Neural cell (in vitro differentiated cells): ENCODE measurements around the gene DGKQ. TPM values are rescaled to one million over a fixed set of nuclear protein-coding genes. Genes with fewer than 3 reads are reported as not detected.

ENCODE experiments used
- H2AFZ ChIP-seq: fragments of 200-600, 300-800 bp; sonication (generic), shearing (Covaris generic); 2 replicates; pipeline ENCODE4 v1.6.0; 2014; ENCODE audit warnings: low read depth, mild to moderate bottlenecking, antibody characterized with exemption, low read length, moderate library complexity
- H3F3A ChIP-seq: fragments of 200-600 bp; shearing (Covaris generic); 2 replicates; pipeline ENCODE4 v1.6.1; 2016; ENCODE audit warnings: mild to moderate bottlenecking, moderate library complexity, mixed read lengths, antibody characterized with exemption, low read length; ENCODE audit not compliant: insufficient read depth, poor library complexity, severe bottlenecking
- H3K27ac ChIP-seq: fragments of 200-600, 300-800 bp; sonication (generic), shearing (Covaris generic); 2 replicates; pipeline ENCODE4 v1.5.1; 2014; ENCODE audit warnings: mild to moderate bottlenecking, low read length, moderate library complexity
- H3K27me3 ChIP-seq: fragments of 300-800, 200-600 bp; sonication (generic), shearing (Covaris generic); 2 replicates; pipeline ENCODE4 v1.6.0; 2014; ENCODE audit warnings: mild to moderate bottlenecking, low read depth, low read length, moderate library complexity; ENCODE audit not compliant: insufficient read depth
- H3K36me3 ChIP-seq: fragments of 300-800, 200-600 bp; sonication (generic), shearing (Covaris generic); 2 replicates; pipeline ENCODE4 v1.5.1; 2014; ENCODE audit warnings: mild to moderate bottlenecking, antibody characterized with exemption, low read length, moderate library complexity; ENCODE audit not compliant: insufficient read depth
- H3K4me2 ChIP-seq: fragments of 300-800, 200-600 bp; sonication (generic), shearing (Covaris generic); 2 replicates; pipeline ENCODE4 v1.6.0; 2014; ENCODE audit warnings: mild to moderate bottlenecking, low read length
- H3K4me3 ChIP-seq: fragments of 300-800, 200-600 bp; sonication (generic), shearing (Covaris generic); 2 replicates; pipeline ENCODE4 v1.5.1; 2014; ENCODE audit warnings: mild to moderate bottlenecking, low read length, moderate library complexity
- H3K79me2 ChIP-seq: fragments of 200-600 bp; shearing (Covaris generic); replicated peaks from 2 replicates; pipeline ENCODE4 v1.6.0; 2014; ENCODE audit warnings: mild to moderate bottlenecking, low read length, moderate library complexity; ENCODE audit not compliant: insufficient read depth
- H3K9ac ChIP-seq: fragments of 300-800, 200-600 bp; sonication (generic), shearing (Covaris generic); 2 replicates; pipeline ENCODE4 v1.6.1; 2016; ENCODE audit warnings: mild to moderate bottlenecking, low read length, mixed read lengths
- H3K9me2 ChIP-seq: fragments of 200-600 bp; shearing (Covaris generic); 2 replicates; pipeline ENCODE4 v1.6.1; 2016; ENCODE audit warnings: mild to moderate bottlenecking, low read length, mixed read lengths; ENCODE audit not compliant: insufficient read depth
- H3K9me3 ChIP-seq: fragments of 200-600, 300-800 bp; sonication (generic), shearing (Covaris generic); 2 replicates; pipeline ENCODE4 v1.6.1; 2016; ENCODE audit warnings: mild to moderate bottlenecking, mixed run types, low read length, moderate library complexity, mixed read lengths
- H4K20me1 ChIP-seq: fragments of 200-600 bp; shearing (Covaris generic); 2 replicates; pipeline ENCODE4 v1.6.1; 2016; ENCODE audit warnings: mild to moderate bottlenecking, mixed run types; ENCODE audit not compliant: insufficient read depth
- CTCF ChIP-seq: fragments of 450-650 bp; IDR thresholded peaks from 2 replicates; pipeline ENCODE4 v1.5.1; 2014; ENCODE audit warnings: antibody characterized with exemption, mild to moderate bottlenecking, moderate library complexity; ENCODE audit not compliant: poor library complexity, severe bottlenecking
- EP300 ChIP-seq: fragments of 450-650 bp; conservative IDR thresholded peaks from 2 replicates; pipeline ENCODE4 v1.6.1; 2014; ENCODE audit warnings: antibody characterized with exemption, mild to moderate bottlenecking, moderate library complexity; ENCODE audit not compliant: poor library complexity, severe bottlenecking
- EZH2 ChIP-seq: fragments of 200-600, 300-800 bp; shearing (Covaris generic), sonication (generic); IDR thresholded peaks from 2 replicates; pipeline ENCODE4 v1.6.1; 2014; ENCODE audit warnings: antibody characterized with exemption, low read length, borderline replicate concordance, mild to moderate bottlenecking; ENCODE audit not compliant: insufficient read depth, poor library complexity, severe bottlenecking
- MXI1 ChIP-seq: fragments of 450-650 bp; conservative IDR thresholded peaks from 2 replicates; pipeline ENCODE4 v1.6.1; 2014; ENCODE audit warnings: antibody characterized with exemption, mild to moderate bottlenecking; ENCODE audit not compliant: poor library complexity, severe bottlenecking
- POLR2AphosphoS5 ChIP-seq: IDR thresholded peaks from 2 replicates; pipeline ENCODE4 v1.6.1; 2012
- RAD21 ChIP-seq: fragments of 450-650 bp; conservative IDR thresholded peaks from 2 replicates; pipeline ENCODE4 v1.6.1; 2014; ENCODE audit warnings: antibody characterized with exemption, mild to moderate bottlenecking, moderate library complexity
- REST ChIP-seq: IDR thresholded peaks from 2 replicates; pipeline ENCODE4 v1.6.1; 2012; ENCODE audit warnings: borderline replicate concordance
- SMC3 ChIP-seq: fragments of 450-650 bp; conservative IDR thresholded peaks from 2 replicates; pipeline ENCODE4 v1.6.1; 2014; ENCODE audit warnings: antibody characterized with exemption, mild to moderate bottlenecking, moderate library complexity; ENCODE audit not compliant: poor library complexity
- TAF1 ChIP-seq: IDR thresholded peaks from 2 replicates; pipeline ENCODE4 v1.6.1; 2012; ENCODE audit warnings: low read depth
- polyA plus RNA-seq: library from polyadenylated mRNA; depleted of rRNA; stranded (reverse); fragments of >200 nt; gene quantifications from 2 replicates; pipeline ENCODE4 v1.2.3, GENCODE V29; 2014

The DGKQ gene
- polyA plus RNA-seq, 1 donor from 2014 or later: 32.4 TPM

GRCh38 chr4:917992-918391 lies 55.4 kb downstream of the DGKQ start:
- H3K4me3 ChIP-seq: no peak overlapping the region
- no peaks in the 10 kb centered on the region for H3F3A ChIP-seq
- no peaks in the 10 kb centered on the region for H3K27me3 ChIP-seq
- no peak overlapping the region for H3K4me2 ChIP-seq
- no peak overlapping the region for H2AFZ ChIP-seq
- H4K20me1 ChIP-seq: no peaks in the 10 kb centered on the region
- no peak overlapping the region for H3K9ac ChIP-seq
- H3K9me3 ChIP-seq: no peaks in the 10 kb centered on the region
- no peak overlapping the region for H3K27ac ChIP-seq
- H3K36me3 ChIP-seq: no peaks in the 10 kb centered on the region
- TF ChIP-seq EP300: no peak
- TF ChIP-seq REST: no peak
- no peak for TF ChIP-seq RAD21
- no peak for TF ChIP-seq MXI1
- TF ChIP-seq SMC3: no peak
- no peak for TF ChIP-seq EZH2
- TF ChIP-seq CTCF: no peak
- TF ChIP-seq TAF1: no peak
- TF ChIP-seq POLR2AphosphoS5: no peak
- H3K9me2 ChIP-seq: no peaks in the 10 kb centered on the region
- peaks cover 27% of the 10 kb centered on the region for H3K79me2 ChIP-seq

DNA sequence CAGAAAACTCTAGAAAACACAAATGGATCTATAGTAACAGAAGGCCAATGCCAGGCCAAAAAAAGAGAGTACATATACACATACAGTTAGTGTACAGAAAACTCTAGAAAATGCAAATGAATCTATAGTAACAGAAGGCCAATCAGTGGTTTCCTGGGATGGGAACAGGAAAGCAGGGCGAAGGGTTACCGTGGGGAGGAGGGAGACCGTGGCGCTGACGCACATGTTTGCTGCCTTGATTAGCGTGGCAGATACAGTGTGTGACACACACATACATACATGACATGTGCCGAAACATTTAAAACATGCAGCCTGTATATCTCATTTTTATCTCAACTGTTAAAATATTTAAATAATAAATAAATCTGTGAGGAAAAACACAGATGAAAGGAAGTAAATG lies 55.9 kb downstream of the DGKQ start:
- no peak overlapping the region for H3K27ac ChIP-seq
- H3K9me2 ChIP-seq: no peaks in the 10 kb centered on the region
- no peaks in the 10 kb centered on the region for H3F3A ChIP-seq
- no peaks in the 10 kb centered on the region for H3K9me3 ChIP-seq
- H2AFZ ChIP-seq: no peak overlapping the region
- peaks cover 27% of the 10 kb centered on the region for H3K79me2 ChIP-seq
- no peaks in the 10 kb centered on the region for H3K27me3 ChIP-seq
- no peak overlapping the region for H3K4me2 ChIP-seq
- TF ChIP-seq SMC3 (no peak), REST (no peak), EP300 (no peak), POLR2AphosphoS5 (no peak), MXI1 (no peak), CTCF (no peak), TAF1 (no peak), EZH2 (no peak), RAD21 (no peak)
- H3K9ac ChIP-seq: no peak overlapping the region
- no peaks in the 10 kb centered on the region for H4K20me1 ChIP-seq
- H3K4me3 ChIP-seq: no peak overlapping the region
- no peaks in the 10 kb centered on the region for H3K36me3 ChIP-seq
